HepG2 (cell line): Measurements from ENCODE around the gene DNAJC5.

Experiments
- FOXA3 ChIP-seq: IDR thresholded peaks from 2 replicates; pipeline ENCODE4 v1.6.1; 2016; ENCODE audit warnings: missing genetic modification reagents, missing compliant biosample characterization
- POLR2A ChIP-seq, 2 experiments: IDR thresholded peaks; 2 replicates each; pipeline ENCODE4 v1.6.1; 2011; ENCODE audit warnings: low read depth in 2 of 2, low read length in 2 of 2, mild to moderate bottlenecking in 1 of 2, moderate library complexity in 1 of 2; ENCODE audit not compliant: insufficient read depth in 1 of 2
- ZFP90 ChIP-seq: sonication (generic); formaldehyde crosslinking; IDR thresholded peaks from 2 replicates; pipeline ENCODE4 v1.8.0; 2022; ENCODE audit warnings: missing genetic modification reagents, mild to moderate bottlenecking, inconsistent platforms, borderline replicate concordance
- ZNF124 ChIP-seq: sonication (generic); formaldehyde crosslinking; IDR thresholded peaks from 2 replicates; pipeline ENCODE4 v1.4.0; 2020; ENCODE audit warnings: missing genetic modification reagents
- ZNF639 ChIP-seq: conservative IDR thresholded peaks from 2 replicates; pipeline ENCODE4 v1.6.1; 2018; ENCODE audit warnings: missing genetic modification reagents

GRCh38 chr20:63982937-63983336 is 88.0 kb downstream of the DNAJC5 start:
- TF ChIP-seq ZFP90 (CRISPR knock-in tag) (no peak), ZNF639 (no peak), POLR2A (IDR thresholded peaks at IDR 0.05; ENCODE audit: insufficient read depth in 1 of 2, low read depth in 2 of 2, low read length in 2 of 2) (no peak), ZNF124 (CRISPR knock-in tag) (no peak), FOXA3 (CRISPR knock-in tag) (no peak)
